Measurements from ENCODE around the gene ARHGAP15.

Gene ARHGAP15

GRCh38 chr2:143588746-143589145 is 459.5 kb downstream of the ARHGAP15 start:
- H3K9ac ChIP-seq (ENCODE audit: low read length): no peak overlapping the region
- H3K9me2 ChIP-seq (ENCODE audit: low read depth, low read length): no peaks in the 10 kb centered on the region
- H4K20me1 ChIP-seq (ENCODE audit: insufficient read depth, low read length): no peaks in the 10 kb centered on the region

GRCh38 chr2:143594161-143594560 is 464.9 kb downstream of the ARHGAP15 start:
- H3K27me3 ChIP-seq (ENCODE audit: insufficient read depth, low read length): no peaks in the 10 kb centered on the region
- H3K4me2 ChIP-seq (ENCODE audit: low read length): no peak overlapping the region
- no peak for TF ChIP-seq EZH2 (IDR thresholded peaks at IDR 0.05; ENCODE audit: borderline replicate concordance, low read length)
- no peak for TF ChIP-seq CTCF (IDR thresholded peaks at IDR 0.05; ENCODE audit: low read length)
- H2AFZ ChIP-seq (ENCODE audit: low read length): no peak overlapping the region
- no peaks in the 10 kb centered on the region for H4K20me1 ChIP-seq (ENCODE audit: insufficient read depth, low read length)
- peaks cover 13% of the 10 kb centered on the region; the same call in 1 of the 2 replicates for H3K36me3 ChIP-seq (ENCODE audit: insufficient read depth, low read length)
- no peaks in the 10 kb centered on the region for H3K79me2 ChIP-seq (ENCODE audit: insufficient read depth, low read length)
- no peak overlapping the region for H3K4me3 ChIP-seq (ENCODE audit: low read depth, low read length, poor library complexity, severe bottlenecking)
- no peaks in the 10 kb centered on the region for H3F3A ChIP-seq (ENCODE audit: insufficient read depth, low read length)
- H3K9me3 ChIP-seq (ENCODE audit: low read length): no peaks in the 10 kb centered on the region
- H3K9ac ChIP-seq (ENCODE audit: low read length): no peak overlapping the region
- H3K9me2 ChIP-seq (ENCODE audit: low read depth, low read length): no peaks in the 10 kb centered on the region
- H3K4me1 ChIP-seq (ENCODE audit: insufficient read depth, low read length, severe bottlenecking): no peaks in the 10 kb centered on the region
- H3K27ac ChIP-seq (ENCODE audit: low read depth, low read length, poor library complexity, severe bottlenecking): no peak overlapping the region

More at GRCh38 chr2:143588746-143589145, 459.5 kb downstream of the ARHGAP15 start:
- no peak overlapping the region for H3K4me3 ChIP-seq (ENCODE audit: low read depth, low read length, poor library complexity, severe bottlenecking)
- H3K27ac ChIP-seq (ENCODE audit: low read depth, low read length, poor library complexity, severe bottlenecking): no peak overlapping the region
- H3K79me2 ChIP-seq (ENCODE audit: insufficient read depth, low read length): no peaks in the 10 kb centered on the region
- H3K27me3 ChIP-seq (ENCODE audit: insufficient read depth, low read length): no peaks in the 10 kb centered on the region
- H2AFZ ChIP-seq (ENCODE audit: low read length): no peak overlapping the region
- no peaks in the 10 kb centered on the region for H3K9me3 ChIP-seq (ENCODE audit: low read length)
- no peak for TF ChIP-seq EZH2 (IDR thresholded peaks at IDR 0.05; ENCODE audit: borderline replicate concordance, low read length)
- TF ChIP-seq CTCF (IDR thresholded peaks at IDR 0.05; ENCODE audit: low read length): no peak
- H3K36me3 ChIP-seq (ENCODE audit: insufficient read depth, low read length): peaks cover 6% of the 10 kb centered on the region; the same call in 1 of the 2 replicates
- H3K4me1 ChIP-seq (ENCODE audit: insufficient read depth, low read length, severe bottlenecking): no peaks in the 10 kb centered on the region
- no peaks in the 10 kb centered on the region for H3F3A ChIP-seq (ENCODE audit: insufficient read depth, low read length)
- H3K4me2 ChIP-seq (ENCODE audit: low read length): no peak overlapping the region

- Histone ChIP-seq H4K20me1 (ENCODE audit: insufficient read depth, low read length) (no peaks in the 10 kb centered on the region), H2AFZ (ENCODE audit: low read length) (no peak overlapping the region), H3K36me3 (ENCODE audit: insufficient read depth, low read length) (peaks cover 13% of the 10 kb centered on the region; the same call in 1 of the 2 replicates), H3K4me1 (ENCODE audit: insufficient read depth, low read length, severe bottlenecking) (no peaks in the 10 kb centered on the region), H3K9ac (ENCODE audit: low read length) (no peak overlapping the region), H3K9me2 (ENCODE audit: low read depth, low read length) (no peaks in the 10 kb centered on the region), H3K27me3 (ENCODE audit: insufficient read depth, low read length) (no peaks in the 10 kb centered on the region), H3K79me2 (ENCODE audit: insufficient read depth, low read length) (no peaks in the 10 kb centered on the region), H3K4me3 (ENCODE audit: low read depth, low read length, poor library complexity, severe bottlenecking) (no peak overlapping the region), H3F3A (ENCODE audit: insufficient read depth, low read length) (no peaks in the 10 kb centered on the region), H3K9me3 (ENCODE audit: low read length) (no peaks in the 10 kb centered on the region), H3K4me2 (ENCODE audit: low read length) (no peak overlapping the region), H3K27ac (ENCODE audit: low read depth, low read length, poor library complexity, severe bottlenecking) (no peak overlapping the region)
- no peak for TF ChIP-seq EZH2 (IDR thresholded peaks at IDR 0.05; ENCODE audit: borderline replicate concordance, low read length)
These were observed 465.5 kb downstream of the ARHGAP15 start for GRCh38 chr2:143594745-143595144.

DNA sequence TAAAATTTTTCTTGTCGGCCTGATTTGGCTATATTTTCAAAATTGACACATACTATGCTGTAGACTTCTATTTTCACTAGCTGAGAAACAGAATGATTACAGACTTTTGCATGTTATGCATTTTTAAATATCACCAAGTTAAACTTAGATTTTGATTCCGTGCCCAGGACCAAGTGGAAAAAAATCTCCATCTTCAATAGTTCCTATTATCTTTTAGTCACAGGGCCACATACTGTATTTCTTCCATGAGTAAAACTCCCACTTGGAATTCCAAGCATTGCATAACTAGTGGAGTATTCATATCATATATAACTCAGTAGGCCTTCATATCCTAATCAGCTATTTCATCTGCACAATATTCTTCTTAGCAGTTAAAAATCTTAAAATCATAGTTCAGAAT is 470.9 kb downstream of the ARHGAP15 start:
- no peaks in the 10 kb centered on the region for H3K79me2 ChIP-seq (ENCODE audit: insufficient read depth, low read length)
- H3K4me3 ChIP-seq (ENCODE audit: low read depth, low read length, poor library complexity, severe bottlenecking): no peak overlapping the region
- no peak overlapping the region for H3K27ac ChIP-seq (ENCODE audit: low read depth, low read length, poor library complexity, severe bottlenecking)
- no peak overlapping the region for H3K4me2 ChIP-seq (ENCODE audit: low read length)
- no peaks in the 10 kb centered on the region for H3K4me1 ChIP-seq (ENCODE audit: insufficient read depth, low read length, severe bottlenecking)
- H3K9ac ChIP-seq (ENCODE audit: low read length): no peak overlapping the region
- TF ChIP-seq EZH2 (IDR thresholded peaks at IDR 0.05; ENCODE audit: borderline replicate concordance, low read length) (no peak), CTCF (IDR thresholded peaks at IDR 0.05; ENCODE audit: low read length) (no peak)
- H3K9me3 ChIP-seq (ENCODE audit: low read length): no peaks in the 10 kb centered on the region
- no peaks in the 10 kb centered on the region for H3K27me3 ChIP-seq (ENCODE audit: insufficient read depth, low read length)
- H3K9me2 ChIP-seq (ENCODE audit: low read depth, low read length): no peaks in the 10 kb centered on the region
- H4K20me1 ChIP-seq (ENCODE audit: insufficient read depth, low read length): no peaks in the 10 kb centered on the region
- no peaks in the 10 kb centered on the region for H3F3A ChIP-seq (ENCODE audit: insufficient read depth, low read length)
- H2AFZ ChIP-seq (ENCODE audit: low read length): no peak overlapping the region
- H3K36me3 ChIP-seq (ENCODE audit: insufficient read depth, low read length): no peaks in the 10 kb centered on the region
